WTC11 (cell line): ENCODE measurements around the gene GRB10. TPM values are rescaled to one million over a fixed set of nuclear protein-coding genes. Genes with fewer than 3 reads are reported as not detected.

Source experiments
- ATAC-seq: fragments of 200-7000 bp; cut with Tn5 transposase; 2 replicates; pipeline ENCODE4 v1.10.0; 2021; ENCODE audit warnings: mild to moderate bottlenecking, moderate library complexity
- CTCF ChIA-PET: fragments of 300-600 bp; sonication (Branson Sonifier 250); formaldehyde crosslinking; loops from one replicate; lab custom pipeline; 2021; ENCODE audit warnings: antibody characterized with exemption; lab: Charles Lee
- POLR2A ChIA-PET: fragments of 350-600 bp; sonication (Branson Sonifier 250); formaldehyde crosslinking; loops from one replicate; lab custom pipeline; 2021; ENCODE audit warnings: antibody characterized with exemption; lab: Charles Lee
- DNase-seq: peaks from one replicate; pipeline ENCODE4 v3.0.0; 2021; ENCODE audit warnings: low spot score
- H3K27ac Mint-ChIP-seq: 2 replicates; pipeline ENCODE4 v1.8.0; 2021; ENCODE audit warnings: mixed read lengths
- H3K27me3 Mint-ChIP-seq: 2 replicates; pipeline ENCODE4 v1.8.0; 2021; ENCODE audit warnings: low read depth, mild to moderate bottlenecking, moderate library complexity, mixed read lengths
- H3K36me3 Mint-ChIP-seq: 2 replicates; pipeline ENCODE4 v1.8.0; 2021; ENCODE audit warnings: mixed read lengths
- H3K4me1 Mint-ChIP-seq: 2 replicates; pipeline ENCODE4 v1.8.0; 2022; ENCODE audit warnings: mixed read lengths
- H3K4me3 Mint-ChIP-seq: 2 replicates; pipeline ENCODE4 v1.8.0; 2021; ENCODE audit warnings: mild to moderate bottlenecking, moderate library complexity, mixed read lengths
- H3K9me3 Mint-ChIP-seq: 2 replicates; pipeline ENCODE4 v1.8.0; 2021; ENCODE audit warnings: mixed read lengths
- CBFB ChIP-seq: sonication (generic); formaldehyde crosslinking; IDR thresholded peaks from 2 replicates; pipeline ENCODE4 v1.8.1; 2022; ENCODE audit warnings: mild to moderate bottlenecking, low read depth, missing genetic modification reagents
- CREM ChIP-seq: sonication (generic); formaldehyde crosslinking; IDR thresholded peaks from 2 replicates; pipeline ENCODE4 v1.8.1; 2022; ENCODE audit warnings: mild to moderate bottlenecking, missing genetic modification reagents, moderate library complexity
- EMX1 ChIP-seq: fragments of 250-450 bp; sonication (Bioruptor Pico); IDR thresholded peaks from 2 replicates; pipeline ENCODE4 v1.8.0; 2021; ENCODE audit warnings: mild to moderate bottlenecking
- MXD4 ChIP-seq: fragments of 250-450 bp; sonication (Bioruptor Pico); IDR thresholded peaks from 2 replicates; pipeline ENCODE4 v1.8.0; 2021; ENCODE audit warnings: mild to moderate bottlenecking, moderate library complexity, borderline replicate concordance
- NFATC4 ChIP-seq: fragments of 250-450 bp; sonication (Bioruptor Pico); IDR thresholded peaks from 2 replicates; pipeline ENCODE4 v1.9.0; 2021; ENCODE audit warnings: mild to moderate bottlenecking
- PRRX2 ChIP-seq: fragments of 250-450 bp; sonication (Bioruptor Pico); IDR thresholded peaks from 2 replicates; pipeline ENCODE4 v1.8.0; 2021; ENCODE audit warnings: mild to moderate bottlenecking
- ZBTB43 ChIP-seq: sonication (generic); formaldehyde crosslinking; IDR thresholded peaks from 2 replicates; pipeline ENCODE4 v1.8.1; 2023; ENCODE audit warnings: mild to moderate bottlenecking, missing genetic modification reagents
- ZNF138 ChIP-seq: sonication (generic); formaldehyde crosslinking; conservative IDR thresholded peaks from 2 replicates; pipeline ENCODE4 v1.8.1; 2022; ENCODE audit warnings: mild to moderate bottlenecking, moderate library complexity, missing genetic modification reagents
- ZNF396 ChIP-seq: fragments of 250-450 bp; sonication (Bioruptor Pico); IDR thresholded peaks from 2 replicates; pipeline ENCODE4 v1.8.0; 2021; ENCODE audit warnings: mild to moderate bottlenecking, moderate library complexity, borderline replicate concordance
- ZNF512 ChIP-seq: sonication (generic); formaldehyde crosslinking; IDR thresholded peaks from 2 replicates; pipeline ENCODE4 v1.8.1; 2022; ENCODE audit warnings: missing genetic modification reagents, borderline replicate concordance
- total RNA-seq: library from RNA; stranded (reverse); gene quantifications from 3 replicates; pipeline ENCODE4 v1.2.3, GENCODE V29; 2021
- TF ChIP-seq, protein P1 (sequence below): fragments of 250-450 bp; sonication (Bioruptor Pico); IDR thresholded peaks from 2 replicates; pipeline ENCODE4 v1.9.0; 2021; ENCODE audit warnings: mild to moderate bottlenecking
- TF ChIP-seq, protein P2 (sequence below): fragments of 250-450 bp; sonication (Bioruptor Pico); IDR thresholded peaks from 2 replicates; pipeline ENCODE4 v1.9.0; 2021; ENCODE audit warnings: mild to moderate bottlenecking, borderline replicate concordance
- TF ChIP-seq, protein P3 (sequence below): sonication (generic); formaldehyde crosslinking; IDR thresholded peaks from 2 replicates; pipeline ENCODE4 v1.8.1; 2022; ENCODE audit warnings: mild to moderate bottlenecking, missing genetic modification reagents, moderate library complexity, borderline replicate concordance
- TF ChIP-seq, protein P4 (sequence below): fragments of 250-450 bp; sonication (Bioruptor Pico); conservative IDR thresholded peaks from 2 replicates; pipeline ENCODE4 v1.9.0; 2021; ENCODE audit warnings: mild to moderate bottlenecking

GRB10 gene
- total RNA-seq, 1 experiment from 2014 or later: 103 TPM

DNA sequence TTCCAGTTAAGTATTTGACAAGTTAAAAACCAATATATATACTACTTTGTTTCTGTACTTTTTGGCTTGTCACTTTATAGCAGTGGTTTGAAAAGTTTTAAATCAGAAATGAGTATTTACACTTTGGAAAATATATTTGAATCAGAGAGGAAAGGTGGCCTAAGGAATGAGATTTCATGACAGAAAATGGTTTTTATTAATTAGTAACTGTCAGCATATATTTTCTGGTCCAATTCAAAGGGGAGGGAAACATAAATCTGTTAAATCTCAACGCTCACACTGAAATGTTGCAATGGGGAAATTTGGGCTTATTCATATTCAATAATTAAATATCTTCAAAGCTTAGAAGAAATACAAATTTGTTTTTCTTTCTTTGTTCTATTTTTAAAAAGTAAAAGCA lies 100.1 kb downstream of the GRB10 start (continued):
- TF ChIP-seq ZBTB43: no peak
- TF ChIP-seq EMX1 (CRISPR knock-in tag): no peak
- no peak for TF ChIP-seq CBFB (CRISPR knock-in tag)

DNA sequence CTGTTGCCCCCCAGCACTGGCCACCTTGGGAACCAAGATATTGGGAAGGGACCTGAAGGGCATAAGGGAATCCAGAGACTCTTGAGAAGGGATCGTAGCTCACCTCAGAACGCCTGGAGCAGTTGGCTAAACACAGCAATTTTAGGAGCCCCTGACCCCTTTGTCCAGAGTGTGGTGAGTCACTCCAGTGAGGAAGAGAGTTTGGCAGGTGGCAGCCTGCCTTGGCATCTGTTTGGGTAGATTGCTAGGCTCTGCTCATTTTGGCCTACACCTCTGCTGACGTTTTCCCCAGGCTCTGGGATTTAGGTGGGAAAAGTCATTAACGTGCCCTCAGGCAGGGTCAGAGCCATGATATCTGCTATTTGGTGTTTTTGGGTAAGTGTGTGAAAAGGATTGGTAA lies 100.6 kb downstream of the GRB10 start:
- POLR2A ChIA-PET: no interaction called here
- Mint-ChIP-seq H3K4me1 (peaks cover 55% of the 10 kb centered on the region), H3K9me3 (no peaks in the 10 kb centered on the region), H3K36me3 (peaks cover 2% of the 10 kb centered on the region; the same call in 1 of the 2 replicates), H3K4me3 (no peak overlapping the region), H3K27me3 (no peaks in the 10 kb centered on the region), H3K27ac (no peak overlapping the region)
- CTCF ChIA-PET: interaction anchor here (1.2 to 1.5 kb wide), 2 partner anchors 50 to 319 kb away, joined by 3 read pairs; no protein-coding TSS in a partner anchor
- no peak for ATAC-seq
- DNase-seq: no peak
- TF ChIP-seq, protein P1, sequence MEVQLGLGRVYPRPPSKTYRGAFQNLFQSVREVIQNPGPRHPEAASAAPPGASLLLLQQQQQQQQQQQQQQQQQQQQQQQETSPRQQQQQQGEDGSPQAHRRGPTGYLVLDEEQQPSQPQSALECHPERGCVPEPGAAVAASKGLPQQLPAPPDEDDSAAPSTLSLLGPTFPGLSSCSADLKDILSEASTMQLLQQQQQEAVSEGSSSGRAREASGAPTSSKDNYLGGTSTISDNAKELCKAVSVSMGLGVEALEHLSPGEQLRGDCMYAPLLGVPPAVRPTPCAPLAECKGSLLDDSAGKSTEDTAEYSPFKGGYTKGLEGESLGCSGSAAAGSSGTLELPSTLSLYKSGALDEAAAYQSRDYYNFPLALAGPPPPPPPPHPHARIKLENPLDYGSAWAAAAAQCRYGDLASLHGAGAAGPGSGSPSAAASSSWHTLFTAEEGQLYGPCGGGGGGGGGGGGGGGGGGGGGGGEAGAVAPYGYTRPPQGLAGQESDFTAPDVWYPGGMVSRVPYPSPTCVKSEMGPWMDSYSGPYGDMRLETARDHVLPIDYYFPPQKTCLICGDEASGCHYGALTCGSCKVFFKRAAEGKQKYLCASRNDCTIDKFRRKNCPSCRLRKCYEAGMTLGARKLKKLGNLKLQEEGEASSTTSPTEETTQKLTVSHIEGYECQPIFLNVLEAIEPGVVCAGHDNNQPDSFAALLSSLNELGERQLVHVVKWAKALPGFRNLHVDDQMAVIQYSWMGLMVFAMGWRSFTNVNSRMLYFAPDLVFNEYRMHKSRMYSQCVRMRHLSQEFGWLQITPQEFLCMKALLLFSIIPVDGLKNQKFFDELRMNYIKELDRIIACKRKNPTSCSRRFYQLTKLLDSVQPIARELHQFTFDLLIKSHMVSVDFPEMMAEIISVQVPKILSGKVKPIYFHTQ (CRISPR knock-in tag): no peak
- TF ChIP-seq, protein P2, sequence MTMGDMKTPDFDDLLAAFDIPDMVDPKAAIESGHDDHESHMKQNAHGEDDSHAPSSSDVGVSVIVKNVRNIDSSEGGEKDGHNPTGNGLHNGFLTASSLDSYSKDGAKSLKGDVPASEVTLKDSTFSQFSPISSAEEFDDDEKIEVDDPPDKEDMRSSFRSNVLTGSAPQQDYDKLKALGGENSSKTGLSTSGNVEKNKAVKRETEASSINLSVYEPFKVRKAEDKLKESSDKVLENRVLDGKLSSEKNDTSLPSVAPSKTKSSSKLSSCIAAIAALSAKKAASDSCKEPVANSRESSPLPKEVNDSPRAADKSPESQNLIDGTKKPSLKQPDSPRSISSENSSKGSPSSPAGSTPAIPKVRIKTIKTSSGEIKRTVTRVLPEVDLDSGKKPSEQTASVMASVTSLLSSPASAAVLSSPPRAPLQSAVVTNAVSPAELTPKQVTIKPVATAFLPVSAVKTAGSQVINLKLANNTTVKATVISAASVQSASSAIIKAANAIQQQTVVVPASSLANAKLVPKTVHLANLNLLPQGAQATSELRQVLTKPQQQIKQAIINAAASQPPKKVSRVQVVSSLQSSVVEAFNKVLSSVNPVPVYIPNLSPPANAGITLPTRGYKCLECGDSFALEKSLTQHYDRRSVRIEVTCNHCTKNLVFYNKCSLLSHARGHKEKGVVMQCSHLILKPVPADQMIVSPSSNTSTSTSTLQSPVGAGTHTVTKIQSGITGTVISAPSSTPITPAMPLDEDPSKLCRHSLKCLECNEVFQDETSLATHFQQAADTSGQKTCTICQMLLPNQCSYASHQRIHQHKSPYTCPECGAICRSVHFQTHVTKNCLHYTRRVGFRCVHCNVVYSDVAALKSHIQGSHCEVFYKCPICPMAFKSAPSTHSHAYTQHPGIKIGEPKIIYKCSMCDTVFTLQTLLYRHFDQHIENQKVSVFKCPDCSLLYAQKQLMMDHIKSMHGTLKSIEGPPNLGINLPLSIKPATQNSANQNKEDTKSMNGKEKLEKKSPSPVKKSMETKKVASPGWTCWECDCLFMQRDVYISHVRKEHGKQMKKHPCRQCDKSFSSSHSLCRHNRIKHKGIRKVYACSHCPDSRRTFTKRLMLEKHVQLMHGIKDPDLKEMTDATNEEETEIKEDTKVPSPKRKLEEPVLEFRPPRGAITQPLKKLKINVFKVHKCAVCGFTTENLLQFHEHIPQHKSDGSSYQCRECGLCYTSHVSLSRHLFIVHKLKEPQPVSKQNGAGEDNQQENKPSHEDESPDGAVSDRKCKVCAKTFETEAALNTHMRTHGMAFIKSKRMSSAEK (CRISPR knock-in tag): no peak
- TF ChIP-seq, protein P3, sequence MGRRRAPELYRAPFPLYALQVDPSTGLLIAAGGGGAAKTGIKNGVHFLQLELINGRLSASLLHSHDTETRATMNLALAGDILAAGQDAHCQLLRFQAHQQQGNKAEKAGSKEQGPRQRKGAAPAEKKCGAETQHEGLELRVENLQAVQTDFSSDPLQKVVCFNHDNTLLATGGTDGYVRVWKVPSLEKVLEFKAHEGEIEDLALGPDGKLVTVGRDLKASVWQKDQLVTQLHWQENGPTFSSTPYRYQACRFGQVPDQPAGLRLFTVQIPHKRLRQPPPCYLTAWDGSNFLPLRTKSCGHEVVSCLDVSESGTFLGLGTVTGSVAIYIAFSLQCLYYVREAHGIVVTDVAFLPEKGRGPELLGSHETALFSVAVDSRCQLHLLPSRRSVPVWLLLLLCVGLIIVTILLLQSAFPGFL (CRISPR knock-in tag): no peak
- TF ChIP-seq CBFB (CRISPR knock-in tag) (no peak), ZNF512 (CRISPR knock-in tag) (no peak), ZNF138 (no peak), CREM (no peak), ZBTB43 (no peak), NFATC4 (CRISPR knock-in tag) (no peak), MXD4 (CRISPR knock-in tag) (no peak), PRRX2 (CRISPR knock-in tag) (no peak), ZNF396 (CRISPR knock-in tag) (no peak)
- TF ChIP-seq, protein P4, sequence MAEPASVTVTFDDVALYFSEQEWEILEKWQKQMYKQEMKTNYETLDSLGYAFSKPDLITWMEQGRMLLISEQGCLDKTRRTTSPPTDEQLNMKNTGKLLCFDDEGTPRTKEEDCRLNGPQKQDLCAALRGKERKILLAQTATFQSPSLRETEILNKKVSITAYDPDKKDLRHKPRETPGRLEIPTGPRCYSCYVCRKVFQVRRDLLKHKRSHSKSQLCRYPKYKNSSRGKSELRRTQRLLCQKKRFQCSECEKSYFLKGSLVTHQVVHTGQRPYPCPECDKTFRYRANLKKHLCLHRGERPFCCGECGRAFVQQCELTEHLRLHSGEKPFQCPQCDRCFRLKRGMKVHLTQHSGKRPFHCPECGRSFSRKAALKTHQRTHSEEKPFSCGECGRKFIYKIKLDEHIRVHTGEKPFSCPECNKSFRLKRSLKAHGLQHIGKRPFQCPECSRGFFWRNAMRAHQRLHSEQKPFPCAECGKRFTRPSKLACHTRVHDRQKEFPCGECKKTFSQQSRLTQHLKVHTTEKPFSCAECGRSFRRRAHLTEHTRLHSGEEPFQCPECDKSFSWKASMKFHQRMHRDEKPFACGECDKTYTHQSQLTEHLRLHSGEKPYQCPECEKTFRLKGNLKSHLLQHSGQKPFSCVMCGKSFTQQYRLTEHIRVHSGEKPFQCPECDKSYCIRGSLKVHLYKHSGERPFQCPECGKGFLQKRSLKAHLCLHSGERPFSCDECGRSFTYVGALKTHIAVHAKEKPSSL (CRISPR knock-in tag): no peak
